ENCODE data around the gene SERBP1.

SERBP1 gene

DNA sequence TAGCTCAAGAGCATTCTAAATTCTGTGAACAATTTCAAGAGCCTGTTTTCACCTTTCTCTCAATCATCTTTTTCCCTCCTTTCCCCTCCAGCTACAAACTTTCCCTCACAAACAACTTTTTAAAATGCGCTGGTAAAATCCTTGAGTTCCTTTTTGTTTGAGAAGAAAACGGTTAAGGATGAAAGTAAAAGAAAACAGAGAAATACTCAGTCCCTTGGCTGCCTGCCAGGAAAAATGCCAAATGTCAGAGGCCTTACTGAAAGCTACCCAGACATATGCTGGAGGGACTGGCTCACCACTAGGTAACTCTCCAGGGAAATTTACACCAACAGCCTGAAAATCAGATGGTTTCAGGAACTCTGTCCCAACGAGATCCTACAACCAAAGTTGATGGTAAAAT lies 11.0 kb upstream of the SERBP1 start:
- DNase-seq (ENCODE audit: low spot score): no peak
- TF ChIP-seq, protein P1, sequence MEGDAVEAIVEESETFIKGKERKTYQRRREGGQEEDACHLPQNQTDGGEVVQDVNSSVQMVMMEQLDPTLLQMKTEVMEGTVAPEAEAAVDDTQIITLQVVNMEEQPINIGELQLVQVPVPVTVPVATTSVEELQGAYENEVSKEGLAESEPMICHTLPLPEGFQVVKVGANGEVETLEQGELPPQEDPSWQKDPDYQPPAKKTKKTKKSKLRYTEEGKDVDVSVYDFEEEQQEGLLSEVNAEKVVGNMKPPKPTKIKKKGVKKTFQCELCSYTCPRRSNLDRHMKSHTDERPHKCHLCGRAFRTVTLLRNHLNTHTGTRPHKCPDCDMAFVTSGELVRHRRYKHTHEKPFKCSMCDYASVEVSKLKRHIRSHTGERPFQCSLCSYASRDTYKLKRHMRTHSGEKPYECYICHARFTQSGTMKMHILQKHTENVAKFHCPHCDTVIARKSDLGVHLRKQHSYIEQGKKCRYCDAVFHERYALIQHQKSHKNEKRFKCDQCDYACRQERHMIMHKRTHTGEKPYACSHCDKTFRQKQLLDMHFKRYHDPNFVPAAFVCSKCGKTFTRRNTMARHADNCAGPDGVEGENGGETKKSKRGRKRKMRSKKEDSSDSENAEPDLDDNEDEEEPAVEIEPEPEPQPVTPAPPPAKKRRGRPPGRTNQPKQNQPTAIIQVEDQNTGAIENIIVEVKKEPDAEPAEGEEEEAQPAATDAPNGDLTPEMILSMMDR (IDR thresholded peaks at IDR 0.05; ENCODE audit: extremely low read depth, missing control alignments): no peak

DNA sequence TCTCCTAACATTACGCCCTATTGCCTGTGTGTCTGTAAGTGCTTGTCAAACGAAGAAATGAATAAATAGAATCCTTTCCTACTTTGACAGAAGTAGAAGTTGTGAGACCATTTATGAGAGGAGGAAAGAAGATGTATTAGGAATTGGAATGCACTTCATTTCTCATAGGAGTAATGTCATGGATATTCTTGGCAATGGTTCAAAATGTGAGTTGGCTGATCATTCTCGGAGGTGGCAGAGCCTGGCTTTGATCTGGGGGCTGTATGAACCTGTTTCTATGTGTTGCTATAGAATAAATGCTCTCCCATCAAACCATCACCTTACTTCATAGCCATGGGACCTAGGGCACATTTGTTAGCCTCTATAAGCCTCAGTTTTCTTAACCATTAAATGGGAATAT lies 10.1 kb upstream of the SERBP1 start:
- DNase-seq (ENCODE audit: low spot score): no peak
- TF ChIP-seq, protein P1 (IDR thresholded peaks at IDR 0.05; ENCODE audit: extremely low read depth, missing control alignments): no peak

DNA sequence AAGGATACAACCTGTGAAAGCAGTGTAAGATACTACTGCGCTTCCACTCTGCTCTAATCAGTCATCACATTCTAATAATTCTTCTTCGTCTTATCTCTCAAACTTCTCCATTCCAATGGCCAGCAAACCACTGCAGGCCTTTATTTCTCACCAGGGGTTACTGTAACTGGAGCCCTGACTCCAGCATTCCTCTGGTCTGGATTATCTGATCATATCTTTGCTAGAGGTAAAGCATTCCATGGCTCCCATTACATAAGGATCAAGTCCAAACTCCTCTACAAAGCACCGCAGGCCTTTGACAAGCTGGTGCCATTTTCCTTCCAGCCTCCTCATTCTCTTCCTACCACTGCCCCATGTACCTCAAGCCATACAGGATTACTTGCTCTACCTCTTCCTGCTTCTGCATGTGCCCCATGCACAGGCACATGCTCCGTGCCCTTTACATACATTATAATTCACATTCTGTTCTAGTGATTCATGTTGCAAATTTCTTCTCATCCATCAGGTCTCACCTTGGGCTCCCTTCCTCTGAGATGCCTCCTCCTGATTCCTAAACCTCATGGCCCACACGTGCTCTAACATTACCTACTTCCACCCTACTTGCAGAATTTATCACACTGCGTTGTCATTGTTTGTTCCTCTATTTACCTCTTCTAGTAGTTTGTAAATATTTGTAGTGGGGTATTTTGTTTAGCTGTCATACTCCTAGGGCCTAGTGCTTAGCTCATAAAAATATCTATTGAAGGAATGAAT lies 9.3 kb upstream of the SERBP1 start:
- TF ChIP-seq, protein P1 (IDR thresholded peaks at IDR 0.05; ENCODE audit: extremely low read depth, missing control alignments): no peak
- DNase-seq (ENCODE audit: low spot score): no peak

DNA sequence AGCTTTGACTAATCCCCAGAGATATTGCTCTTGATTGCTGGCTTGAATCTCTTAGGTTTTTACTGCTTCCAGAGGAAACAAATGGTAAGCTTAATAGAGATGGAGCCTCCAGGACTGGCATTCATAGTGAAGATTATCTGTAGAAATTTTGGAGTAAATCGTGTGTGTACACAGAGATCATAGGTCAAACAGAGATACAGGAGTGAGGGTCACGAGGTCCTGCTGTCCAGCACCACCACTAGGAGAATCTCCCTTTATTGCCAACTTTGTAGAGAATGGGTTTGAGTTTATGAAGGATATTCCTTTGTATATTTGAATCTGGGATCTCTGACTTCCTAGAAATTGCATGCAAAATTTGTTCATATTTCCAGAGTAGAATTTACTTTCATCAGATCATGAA lies 7.8 kb upstream of the SERBP1 start:
- no peak for DNase-seq (ENCODE audit: low spot score)
- TF ChIP-seq, protein P1 (IDR thresholded peaks at IDR 0.05; ENCODE audit: extremely low read depth, missing control alignments): no peak

DNA sequence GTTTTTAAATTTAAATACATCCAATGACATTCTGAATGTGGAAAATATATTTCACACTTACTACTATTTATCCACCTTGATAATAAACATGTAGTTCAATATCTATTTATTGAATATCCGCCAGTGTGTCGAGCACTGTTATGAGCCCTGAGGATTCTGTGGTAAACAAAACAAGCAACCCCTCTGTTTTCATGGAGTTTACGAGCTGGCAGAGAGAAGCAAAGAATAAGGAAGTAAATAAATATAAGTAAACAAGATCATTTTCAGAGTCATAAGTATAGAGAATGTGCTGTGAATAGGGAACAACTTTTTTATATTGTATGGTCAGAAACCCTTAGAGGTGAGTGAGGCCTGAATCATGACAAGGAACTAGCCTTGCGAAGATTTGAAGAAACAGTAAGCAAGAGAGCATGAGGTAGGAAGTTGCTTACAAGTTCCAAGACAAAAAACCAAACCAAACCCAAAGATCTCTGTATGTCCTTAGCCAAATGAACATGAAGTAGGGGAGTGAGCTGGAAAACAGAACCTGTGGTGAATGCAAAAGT lies 6.4 kb upstream of the SERBP1 start:
- no peak for DNase-seq (ENCODE audit: low spot score)
- TF ChIP-seq, protein P1 (IDR thresholded peaks at IDR 0.05; ENCODE audit: extremely low read depth, missing control alignments): no peak

DNA sequence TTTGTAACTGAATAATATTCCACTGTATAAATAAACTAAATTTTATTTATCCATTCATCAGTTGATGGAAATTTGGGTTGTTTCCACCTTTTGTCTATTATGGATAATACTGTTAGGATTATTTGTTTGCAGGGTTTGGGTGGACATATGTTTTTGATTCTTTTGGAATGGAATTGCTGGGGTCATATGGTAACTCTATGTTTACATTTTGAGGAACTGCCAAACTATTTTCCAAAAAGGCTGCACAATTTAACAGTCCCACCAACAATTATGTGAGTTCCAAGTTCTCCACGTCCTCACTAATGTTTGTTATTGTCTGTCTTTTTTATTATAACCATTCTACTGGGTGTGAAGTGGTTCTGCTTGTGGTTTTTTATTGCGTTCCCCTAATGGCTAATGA lies 4.3 kb upstream of the SERBP1 start:
- no peak for DNase-seq (ENCODE audit: low spot score)

DNA sequence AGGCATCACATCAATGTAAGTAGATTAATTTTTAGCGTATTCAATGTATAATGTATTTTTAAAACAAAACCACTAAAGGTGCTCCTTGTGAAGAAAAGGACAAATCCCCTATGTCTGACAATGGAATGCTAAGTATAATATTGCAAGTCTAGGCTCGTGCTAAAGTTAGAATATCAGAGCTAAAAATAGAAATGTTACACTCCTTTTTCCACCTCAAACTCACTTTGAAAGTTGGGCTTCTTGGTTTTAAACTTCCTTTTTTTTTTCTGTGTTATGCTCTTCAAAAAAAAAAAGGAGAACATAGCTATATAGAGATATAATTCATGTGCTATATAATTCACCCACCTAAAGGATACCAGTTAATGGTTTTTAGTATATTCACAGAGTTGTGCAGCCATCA lies 3.6 kb upstream of the SERBP1 start:
- no peak for DNase-seq (ENCODE audit: low spot score)
- TF ChIP-seq, protein P1 (IDR thresholded peaks at IDR 0.05; ENCODE audit: extremely low read depth, missing control alignments): no peak

More for the DNA sequence above, 4.3 kb upstream of the SERBP1 start:
- TF ChIP-seq, protein P1 (IDR thresholded peaks at IDR 0.05; ENCODE audit: extremely low read depth, missing control alignments): no peak
